CD4-positive, alpha-beta T cell treated with Interferon alpha-2 for 1 hour (primary cell): ENCODE results near the gene NUP214.
"Not testable (repeated sequence)": the region's sequence is repeated elsewhere in the genome, so short reads cannot be mapped to it uniquely, and the experiment has no call there.

Experiments
- DNase-seq, 2 donors: peaks; one replicate each; pipeline ENCODE4 v3.0.0-alpha.2; 2020 to 2022

NUP214 gene

DNA sequence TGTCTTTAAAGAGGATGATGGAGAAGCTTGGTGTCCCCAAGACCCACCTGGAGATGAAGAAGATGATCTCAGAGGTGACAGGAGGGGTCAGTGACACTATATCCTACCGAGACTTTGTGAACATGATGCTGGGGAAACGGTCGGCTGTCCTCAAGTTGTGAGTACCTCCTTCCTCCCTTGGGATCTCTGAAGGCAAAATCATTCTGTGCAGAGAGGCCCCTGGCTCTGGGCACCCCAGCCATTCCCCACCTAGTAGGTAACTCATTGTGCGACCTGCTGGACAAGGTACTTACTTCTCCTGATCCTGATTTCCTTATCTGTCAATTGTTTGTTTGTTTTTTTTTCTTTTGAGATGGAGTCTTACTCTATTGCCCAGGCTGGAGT is 7.6 kb upstream of the NUP214 start:
- no peak for DNase-seq

- no peak for DNase-seq
These were observed 5.8 kb upstream of the NUP214 start for GRCh38 chr9:131119600-131119999.

- no peak for DNase-seq
These were observed 4.7 kb upstream of the NUP214 start for GRCh38 chr9:131120620-131121228.

GRCh38 chr9:131121346-131121745 is 4.0 kb upstream of the NUP214 start:
- no peak for DNase-seq

- DNase-seq, result no peak
These were observed 3.2 kb upstream of the NUP214 start for GRCh38 chr9:131122158-131122557.

GRCh38 chr9:131125038-131125287 is 423 bp upstream of the NUP214 start:
- DNase-seq, result no peak

DNA sequence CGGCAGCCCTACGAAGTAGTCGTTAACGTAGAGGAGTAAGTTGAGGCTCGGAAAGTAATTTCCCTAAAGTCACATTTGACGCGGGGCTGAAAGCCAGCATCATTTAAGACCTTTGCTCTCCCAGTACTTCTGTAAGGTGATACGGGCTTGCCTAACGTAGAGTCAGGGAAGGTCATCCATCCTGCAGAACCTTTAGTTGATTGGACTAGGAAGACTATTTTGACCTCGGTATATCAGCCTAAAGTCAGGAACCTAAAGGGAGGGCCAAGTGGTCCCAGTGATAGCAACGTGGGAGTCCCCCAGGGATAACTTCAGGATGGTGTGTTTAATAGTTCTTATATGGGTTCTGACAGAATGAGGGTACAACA is 657 bp downstream of the NUP214 start:
- no peak for DNase-seq

DNA sequence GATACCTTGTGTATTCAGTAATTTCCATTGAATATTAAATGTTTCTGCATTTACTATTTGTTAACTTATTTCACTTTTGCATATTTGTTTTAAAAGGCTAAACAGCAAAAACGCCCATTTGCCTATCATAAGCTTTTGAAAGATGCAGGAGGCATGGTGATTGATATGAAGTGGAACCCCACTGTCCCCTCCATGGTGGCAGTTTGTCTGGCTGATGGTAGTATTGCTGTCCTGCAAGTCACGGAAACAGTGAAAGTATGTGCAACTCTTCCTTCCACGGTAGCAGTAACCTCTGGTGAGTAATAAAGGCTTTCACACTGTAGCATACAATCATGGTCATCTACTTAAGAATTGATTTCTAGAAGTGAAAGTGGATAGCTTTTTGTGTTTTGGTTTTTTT is 3.8 kb downstream of the NUP214 start:
- no peak for DNase-seq

GRCh38 chr9:131138676-131139075 is 13.3 kb downstream of the NUP214 start:
- no peak for DNase-seq

DNA sequence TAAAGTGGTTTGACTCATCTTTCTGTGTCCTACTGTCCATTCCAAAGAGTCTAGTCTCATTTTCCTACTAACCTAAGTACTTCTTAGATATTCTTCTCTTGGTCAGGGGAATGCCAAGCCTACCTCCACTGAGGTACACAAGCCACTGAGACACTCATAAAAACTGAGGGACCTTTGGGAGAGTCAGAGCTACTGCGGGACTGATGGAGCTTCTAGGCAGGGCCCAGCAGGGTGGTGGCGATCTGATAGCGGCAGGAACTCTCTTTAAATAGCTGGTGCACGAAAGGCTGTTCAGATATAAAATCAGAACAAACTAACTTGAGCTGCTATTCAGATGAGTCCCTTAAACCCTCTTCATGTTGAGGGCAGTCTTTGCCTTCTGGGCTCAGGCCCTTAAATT is 14.7 kb downstream of the NUP214 start:
- DNase-seq, result no peak

- DNase-seq, result no peak
These were observed 15.2 kb downstream of the NUP214 start for GRCh38 chr9:131140550-131140949.

DNA sequence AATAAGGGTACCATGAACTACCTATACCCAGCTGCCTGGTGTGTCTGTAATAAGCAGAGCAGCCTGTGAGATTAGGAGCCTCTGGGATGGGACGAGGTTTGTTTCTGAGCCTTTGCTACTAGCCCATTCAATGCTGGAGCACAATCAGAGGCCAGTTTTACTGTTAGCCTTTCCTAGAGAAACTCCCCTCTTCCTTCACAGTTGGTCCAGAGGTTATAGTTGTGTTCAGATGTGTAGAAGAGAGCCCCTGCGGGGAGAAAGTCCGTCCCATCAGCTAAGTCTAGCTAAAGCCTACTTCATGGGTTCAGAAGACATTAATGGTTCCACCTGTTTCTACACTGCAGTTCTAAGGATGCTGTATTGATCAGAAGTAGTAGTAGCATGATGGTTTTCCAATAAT is 16.8 kb downstream of the NUP214 start:
- DNase-seq, result no peak

GRCh38 chr9:131144201-131144600 is 18.8 kb downstream of the NUP214 start:
- no peak for DNase-seq

DNA sequence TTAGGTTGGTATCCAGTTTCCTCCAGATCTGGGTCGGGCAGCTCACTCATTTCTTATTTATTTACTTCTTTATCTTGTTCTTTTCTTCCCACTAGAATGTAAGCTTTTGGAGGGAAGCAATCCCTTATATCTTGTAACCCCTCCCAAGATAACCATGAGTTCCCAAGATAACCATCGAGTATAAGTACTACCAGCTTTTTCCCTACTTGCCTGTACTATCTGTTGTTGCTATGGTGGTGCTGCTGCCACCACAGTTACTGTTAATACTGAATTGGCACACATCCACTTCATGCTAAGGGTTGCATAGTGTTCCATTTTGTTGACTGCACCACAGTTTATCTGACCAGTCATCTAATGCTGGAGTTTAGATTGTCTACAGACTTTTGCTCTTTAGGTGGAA is 19.9 kb downstream of the NUP214 start:
- no peak for DNase-seq

- no peak for DNase-seq
These were observed 20.8 kb downstream of the NUP214 start for GRCh38 chr9:131146186-131146585.

DNA sequence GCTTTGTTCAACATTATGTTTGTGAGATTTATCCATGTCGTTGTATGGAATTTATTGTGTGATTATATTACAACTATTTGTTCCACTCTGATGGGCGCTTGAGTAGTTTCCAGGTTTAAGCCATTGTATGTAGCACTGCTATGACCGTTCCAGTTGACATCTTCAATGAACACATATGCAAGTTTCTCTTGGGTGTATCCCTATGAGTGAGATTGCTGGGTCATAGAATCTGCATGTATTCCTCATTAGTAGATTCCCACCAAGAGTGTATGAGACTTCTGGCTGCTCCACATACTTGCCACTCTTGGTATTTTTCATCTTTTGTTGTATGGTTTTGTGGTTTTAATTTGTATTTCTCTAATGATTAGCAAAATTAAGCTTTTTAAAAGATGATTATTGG is 22.9 kb downstream of the NUP214 start:
- DNase-seq, result no peak

DNA sequence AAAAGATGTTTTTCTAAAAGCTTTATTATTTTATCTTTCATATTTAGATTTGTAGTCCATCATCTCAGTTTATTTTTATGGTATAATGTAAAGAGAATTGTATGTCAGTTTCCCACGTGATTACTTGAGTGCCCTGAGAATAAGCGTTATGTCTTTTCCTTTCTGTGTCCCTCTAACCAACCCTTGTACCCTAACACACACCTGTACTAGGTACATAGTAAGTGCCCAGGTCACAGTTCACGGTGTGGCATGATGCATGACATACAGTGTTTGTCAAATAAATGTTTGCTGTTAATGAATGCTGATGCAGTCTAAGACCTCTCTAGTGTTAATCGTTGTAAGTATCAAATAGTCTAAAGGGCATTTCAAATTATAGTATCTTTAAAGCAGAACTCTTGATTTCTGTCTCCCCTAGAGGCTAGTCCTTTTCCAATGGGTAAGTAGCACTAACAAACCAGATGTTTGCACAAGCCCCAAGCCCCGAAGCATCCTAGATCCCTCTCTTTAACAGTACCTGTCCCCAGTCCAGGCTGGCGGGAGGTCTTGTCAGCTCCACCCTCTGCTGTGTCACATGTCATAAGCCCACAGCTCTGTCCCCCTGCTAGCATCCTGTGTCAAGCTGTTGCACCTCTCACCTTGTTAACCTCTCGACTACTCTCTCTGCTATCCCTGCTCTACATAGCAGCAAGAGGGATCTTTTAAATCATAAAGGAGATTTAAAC is 23.7 kb downstream of the NUP214 start:
- DNase-seq, result no peak

GRCh38 chr9:131149688-131150053 is 24.3 kb downstream of the NUP214 start:
- DNase-seq, result no peak

DNA sequence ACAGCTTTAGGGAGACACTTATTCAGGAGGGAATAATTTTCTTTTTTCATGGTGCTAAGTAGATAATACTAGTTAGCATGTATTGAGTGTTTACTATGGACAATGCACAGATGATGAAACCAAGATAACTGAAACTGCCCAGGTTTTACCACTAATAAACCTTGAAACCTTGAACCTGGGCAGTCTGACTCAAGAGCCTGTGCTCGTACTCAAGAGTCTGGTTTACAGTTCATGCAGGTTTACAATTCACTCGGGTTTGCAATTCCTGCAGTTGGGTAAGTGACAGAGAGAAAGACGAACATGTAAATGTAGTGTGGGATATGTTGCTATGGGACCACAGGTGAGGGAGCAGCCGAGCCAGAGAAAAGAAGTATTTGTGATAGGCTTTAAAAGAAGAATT is 28.2 kb downstream of the NUP214 start:
- no peak for DNase-seq

GRCh38 chr9:131158673-131159072 is 33.3 kb downstream of the NUP214 start:
- not testable (repeated sequence) for DNase-seq

GRCh38 chr9:131160416-131161112 is 35.2 kb downstream of the NUP214 start:
- no peak for DNase-seq

GRCh38 chr9:131161585-131161984 is 36.2 kb downstream of the NUP214 start:
- DNase-seq, result no peak

GRCh38 chr9:131162886-131163285 is 37.5 kb downstream of the NUP214 start:
- DNase-seq, result no peak

DNA sequence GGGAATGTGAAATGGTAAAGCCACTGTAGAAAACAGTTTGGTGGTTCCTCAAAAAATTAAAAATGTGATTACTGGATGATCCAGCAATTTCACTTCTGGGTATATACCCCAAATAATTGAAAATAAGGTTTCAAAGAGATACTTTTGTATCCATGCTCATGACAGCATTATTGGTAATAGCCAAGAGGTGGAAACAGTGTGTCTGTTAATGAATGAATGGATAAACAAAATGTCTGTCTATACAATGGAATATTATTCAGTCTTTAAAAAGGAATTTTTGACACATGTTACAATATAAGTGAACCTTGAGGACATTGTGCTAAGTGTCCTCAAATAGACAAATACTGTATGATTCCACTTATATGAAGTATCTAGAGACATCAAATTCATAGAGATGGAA is 40.1 kb downstream of the NUP214 start:
- DNase-seq, result no peak

DNA sequence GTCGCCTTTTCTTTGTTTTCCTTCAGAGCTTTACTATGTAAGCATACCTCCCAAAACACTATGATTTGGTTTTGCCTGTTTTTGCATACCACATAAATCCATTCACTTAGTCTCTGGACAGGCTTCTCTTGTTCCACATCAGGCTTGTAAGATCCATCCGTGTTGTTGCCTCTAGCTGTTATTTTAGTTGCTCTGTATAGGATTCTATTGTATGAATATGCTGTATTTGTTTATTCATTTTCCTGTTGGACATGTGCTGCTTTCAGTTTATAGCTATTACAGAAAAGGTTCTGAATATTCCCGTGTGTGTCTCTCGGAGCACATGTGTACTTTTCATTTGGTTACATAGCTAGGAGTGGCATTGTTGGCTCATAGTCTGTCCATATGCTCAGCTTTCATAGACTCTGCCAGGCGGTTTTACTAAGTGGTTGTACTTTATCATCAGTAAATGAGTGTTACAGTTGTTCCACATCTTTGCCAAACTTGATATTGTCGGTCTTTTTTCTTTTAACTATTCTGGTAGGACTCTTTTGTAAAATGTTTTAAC is 41.8 kb downstream of the NUP214 start:
- no peak for DNase-seq
